Uterus (tissue), 2 donors: Measurements from ENCODE around the gene ACOX2.

Source experiments
- POLR2A ChIP-seq, 2 donors: fragments of 450-650 bp; IDR thresholded peaks; one replicate each; pipeline ENCODE4 v1.6.1; 2016; ENCODE audit warnings: antibody characterized with exemption in 2 of 2, mild to moderate bottlenecking in 1 of 2, moderate library complexity in 1 of 2
- TF ChIP-seq, protein P1 (sequence below), 4 experiments: fragments of 200-600 bp in 2 of 4; fragments of 450-650 bp in 2 of 4; sonication (generic) in 2 of 4; IDR thresholded peaks; one replicate each; pipeline ENCODE4 v1.5.1; 2016 to 2019; ENCODE audit warnings: antibody characterized with exemption in 4 of 4, mild to moderate bottlenecking in 2 of 4, moderate library complexity in 1 of 4

DNA sequence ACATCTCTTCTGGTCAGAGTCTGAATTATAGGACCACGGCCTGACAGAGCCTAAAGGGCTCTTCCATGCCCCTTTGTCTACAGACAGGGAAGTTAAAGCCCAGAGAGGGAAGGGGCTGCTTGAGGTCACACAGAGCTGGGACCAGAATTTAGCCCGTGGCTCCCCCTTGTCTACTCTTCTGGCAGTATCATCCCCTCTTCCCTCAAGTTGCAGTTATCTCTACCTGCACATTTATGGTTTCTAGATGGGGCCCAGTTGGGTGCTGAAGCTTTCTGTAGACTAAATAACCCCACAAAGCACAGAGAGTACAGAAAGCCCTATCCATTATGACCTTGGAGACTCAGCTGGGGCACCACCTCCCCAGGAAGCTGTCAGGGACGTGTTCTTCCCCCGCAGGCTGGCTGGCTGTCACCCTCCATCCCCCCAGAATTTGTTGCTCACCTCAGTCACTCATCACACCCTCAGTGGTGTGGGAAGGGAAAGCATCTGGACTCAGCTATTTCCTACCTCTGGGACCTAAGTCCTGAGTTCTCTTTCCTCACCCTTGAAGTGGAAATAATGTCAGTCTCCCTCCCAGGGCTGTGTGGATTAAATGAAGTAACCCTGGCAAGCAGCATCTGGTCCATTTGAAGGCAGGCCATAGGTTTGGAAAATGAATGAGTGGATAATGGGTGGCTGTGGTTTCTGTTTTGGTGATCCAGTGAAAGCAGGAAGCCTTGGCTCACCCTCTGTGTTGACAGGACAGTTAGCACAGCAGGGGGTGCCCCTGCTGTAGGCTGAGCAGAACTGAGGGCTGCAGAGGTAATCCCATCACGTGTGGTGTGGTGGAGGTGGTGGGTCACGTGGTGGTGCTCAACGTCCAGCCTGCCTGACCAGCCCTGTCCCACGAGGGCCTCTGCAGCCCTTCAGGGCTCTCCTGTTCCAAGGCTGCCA is 16.3 kb downstream of the ACOX2 start:
- no peak for TF ChIP-seq POLR2A (IDR thresholded peaks at IDR 0.05)
- TF ChIP-seq, protein P1, sequence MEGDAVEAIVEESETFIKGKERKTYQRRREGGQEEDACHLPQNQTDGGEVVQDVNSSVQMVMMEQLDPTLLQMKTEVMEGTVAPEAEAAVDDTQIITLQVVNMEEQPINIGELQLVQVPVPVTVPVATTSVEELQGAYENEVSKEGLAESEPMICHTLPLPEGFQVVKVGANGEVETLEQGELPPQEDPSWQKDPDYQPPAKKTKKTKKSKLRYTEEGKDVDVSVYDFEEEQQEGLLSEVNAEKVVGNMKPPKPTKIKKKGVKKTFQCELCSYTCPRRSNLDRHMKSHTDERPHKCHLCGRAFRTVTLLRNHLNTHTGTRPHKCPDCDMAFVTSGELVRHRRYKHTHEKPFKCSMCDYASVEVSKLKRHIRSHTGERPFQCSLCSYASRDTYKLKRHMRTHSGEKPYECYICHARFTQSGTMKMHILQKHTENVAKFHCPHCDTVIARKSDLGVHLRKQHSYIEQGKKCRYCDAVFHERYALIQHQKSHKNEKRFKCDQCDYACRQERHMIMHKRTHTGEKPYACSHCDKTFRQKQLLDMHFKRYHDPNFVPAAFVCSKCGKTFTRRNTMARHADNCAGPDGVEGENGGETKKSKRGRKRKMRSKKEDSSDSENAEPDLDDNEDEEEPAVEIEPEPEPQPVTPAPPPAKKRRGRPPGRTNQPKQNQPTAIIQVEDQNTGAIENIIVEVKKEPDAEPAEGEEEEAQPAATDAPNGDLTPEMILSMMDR (IDR thresholded peaks at IDR 0.05) = no peak
